ENCODE measurements around the gene SNX15. TPM values are rescaled to one million over a fixed set of nuclear protein-coding genes. Genes with fewer than 3 reads are reported as not detected.

The SNX15 gene
- polyA plus RNA-seq, 12 donors: 16.1 to 28.5 (median 20.4) TPM; not detected in 1

GRCh38 chr11:65083134-65083833 is 56.0 kb downstream of the SNX15 start:
- DNase-seq: no peak

- DNase-seq: peak; percentile 96
Measured at GRCh38 chr11:65083834-65084597, 56.8 kb downstream of the SNX15 start, which contains the start of the genes CDCA5 and ZFPL1. CDCA5 (minus strand) TSS chr11:65084040; CDS start chr11:65083978, 62 bp downstream. ZFPL1 (plus strand) TSS chr11:65084222; CDS start chr11:65084699, 477 bp downstream.

- no peak for DNase-seq
Measured at GRCh38 chr11:65084598-65085375, 57.5 kb downstream of the SNX15 start.

- no peak for DNase-seq
Measured at GRCh38 chr11:65085446-65085845, 58.2 kb downstream of the SNX15 start.

GRCh38 chr11:65086809-65087208 is 59.6 kb downstream of the SNX15 start:
- DNase-seq: no peak

- no peak for DNase-seq
Measured at GRCh38 chr11:65087216-65087615, 60.0 kb downstream of the SNX15 start.

GRCh38 chr11:65087827-65088226 is 60.6 kb downstream of the SNX15 start:
- DNase-seq: no peak

GRCh38 chr11:65089621-65090020 is 62.4 kb downstream of the SNX15 start:
- no peak for DNase-seq

Other genes with a start within 250 kb of the SNX15 start
- 100 to 1,000 TPM in 11 of 12 donors, not detected in 1; 174 to 428 (median 247) TPM for gene SF1, start 248.9 kb upstream of the SNX15 start, polyA plus RNA-seq (ENCODE audit: insufficient read length in 12 of 12)
- gene MAP4K2, start 224.2 kb upstream of the SNX15 start, polyA plus RNA-seq (ENCODE audit: insufficient read length in 12 of 12): 10 to 100 TPM in 7 of 12 donors, 1 to 10 TPM in 4, not detected in 1; 6.5 to 23.7 (median 10.8) TPM
- 10 to 100 TPM in 11 of 12 donors, not detected in 1; 15.8 to 56.3 (median 20.1) TPM for gene MEN1, start 216.9 kb upstream of the SNX15 start, polyA plus RNA-seq (ENCODE audit: insufficient read length in 12 of 12)
- gene CDC42BPG, start 182.8 kb upstream of the SNX15 start, polyA plus RNA-seq (ENCODE audit: insufficient read length in 12 of 12): 1 to 10 TPM in 5 of 12 donors, under 1 TPM in 6, not detected in 1; 0.40 to 8.6 (median 0.84) TPM
- gene EHD1, start 148.8 kb upstream of the SNX15 start, polyA plus RNA-seq (ENCODE audit: insufficient read length in 12 of 12): 100 to 1,000 TPM in 5 of 12 donors, 10 to 100 TPM in 7; 64.6 to 363 (median 85.9) TPM
- 10 to 100 TPM in 6 of 12 donors, 1 to 10 TPM in 5, not detected in 1; 7.9 to 25.2 (median 10.0) TPM for gene ATG2A, start 110.2 kb upstream of the SNX15 start, polyA plus RNA-seq (ENCODE audit: insufficient read length in 12 of 12)
- 10 to 100 TPM in 9 of 12 donors, 1 to 10 TPM in 2, not detected in 1; 9.6 to 14.2 (median 12.3) TPM for gene PPP2R5B, start 102.8 kb upstream of the SNX15 start, polyA plus RNA-seq (ENCODE audit: insufficient read length in 12 of 12)
- under 1 TPM in 2 of 12 donors, not detected in 10; 0.30 to 0.39 TPM for gene GPHA2, start 91.5 kb upstream of the SNX15 start, polyA plus RNA-seq (ENCODE audit: insufficient read length in 12 of 12)
- gene MAJIN, start 55.3 kb upstream of the SNX15 start, polyA plus RNA-seq (ENCODE audit: insufficient read length in 12 of 12): not detected
- gene BATF2, start 30.5 kb upstream of the SNX15 start, polyA plus RNA-seq (ENCODE audit: insufficient read length in 12 of 12): 1 to 10 TPM in 3 of 12 donors, under 1 TPM in 7, not detected in 2; 0.40 to 1.3 (median 0.79) TPM
- 100 to 1,000 TPM in 1 of 12 donors, 10 to 100 TPM in 10, not detected in 1; 59.8 to 130 (median 72.3) TPM for gene ARL2, start 13.3 kb upstream of the SNX15 start, polyA plus RNA-seq (ENCODE audit: insufficient read length in 12 of 12)
- 10 to 100 TPM in 6 of 12 donors, 1 to 10 TPM in 5, not detected in 1; 7.7 to 19.5 (median 10.4) TPM for gene SAC3D1, start 13.8 kb downstream of the SNX15 start, polyA plus RNA-seq (ENCODE audit: insufficient read length in 12 of 12)
- 10 to 100 TPM in 2 of 12 donors, 1 to 10 TPM in 9, not detected in 1; 5.1 to 26.1 (median 7.8) TPM for gene NAALADL1, start 31.1 kb downstream of the SNX15 start, polyA plus RNA-seq (ENCODE audit: insufficient read length in 12 of 12)
- 10 to 100 TPM in 6 of 12 donors, 1 to 10 TPM in 5, not detected in 1; 7.1 to 15.8 (median 11.0) TPM for gene CDCA5, start 56.6 kb downstream of the SNX15 start, polyA plus RNA-seq (ENCODE audit: insufficient read length in 12 of 12)
- 10 to 100 TPM in 11 of 12 donors, not detected in 1; 17.1 to 37.9 (median 21.0) TPM for gene ZFPL1, start 56.8 kb downstream of the SNX15 start, polyA plus RNA-seq (ENCODE audit: insufficient read length in 12 of 12)
- 100 to 1,000 TPM in 4 of 12 donors, 10 to 100 TPM in 7, not detected in 1; 83.5 to 141 (median 95.8) TPM for gene VPS51, start 68.8 kb downstream of the SNX15 start, polyA plus RNA-seq (ENCODE audit: insufficient read length in 12 of 12)
- 10 to 100 TPM in 7 of 12 donors, 1 to 10 TPM in 4, not detected in 1; 6.1 to 59.2 (median 11.3) TPM for gene TM7SF2, start 84.4 kb downstream of the SNX15 start, polyA plus RNA-seq (ENCODE audit: insufficient read length in 12 of 12)
- 1 to 10 TPM in 10 of 12 donors, not detected in 2; 2.6 to 6.6 (median 3.7) TPM for gene ZNHIT2, start 90.3 kb downstream of the SNX15 start, polyA plus RNA-seq (ENCODE audit: insufficient read length in 12 of 12)
- gene FAU, start 94.7 kb downstream of the SNX15 start, polyA plus RNA-seq (ENCODE audit: insufficient read length in 12 of 12): 100 to 1,000 TPM in 11 of 12 donors, not detected in 1; 680 to 974 (median 806) TPM
- gene MRPL49, start 94.9 kb downstream of the SNX15 start, polyA plus RNA-seq (ENCODE audit: insufficient read length in 12 of 12): 10 to 100 TPM in 11 of 12 donors, not detected in 1; 22.3 to 45.7 (median 25.1) TPM
- gene SYVN1, start 107.1 kb downstream of the SNX15 start, polyA plus RNA-seq (ENCODE audit: insufficient read length in 12 of 12): 10 to 100 TPM in 11 of 12 donors, not detected in 1; 36.7 to 53.3 (median 45.5) TPM
- under 1 TPM in 1 of 12 donors, not detected in 11; 0.17 TPM for gene SPDYC, start 142.8 kb downstream of the SNX15 start, polyA plus RNA-seq (ENCODE audit: insufficient read length in 12 of 12)
- 100 to 1,000 TPM in 2 of 12 donors, 10 to 100 TPM in 9, not detected in 1; 64.7 to 140 (median 73.6) TPM for gene CAPN1, start 154.5 kb downstream of the SNX15 start, polyA plus RNA-seq (ENCODE audit: insufficient read length in 12 of 12)
- 10 to 100 TPM in 11 of 12 donors, not detected in 1; 30.7 to 52.6 (median 39.3) TPM for gene POLA2, start 234.5 kb downstream of the SNX15 start, polyA plus RNA-seq (ENCODE audit: insufficient read length in 12 of 12)

Measured in muscle of arm (tissue), 12 donors.